Measurements from ENCODE around the gene LRRC32. TPM values are rescaled to one million over a fixed set of nuclear protein-coding genes. Genes with fewer than 3 reads are reported as not detected.

LRRC32 gene, protein sequence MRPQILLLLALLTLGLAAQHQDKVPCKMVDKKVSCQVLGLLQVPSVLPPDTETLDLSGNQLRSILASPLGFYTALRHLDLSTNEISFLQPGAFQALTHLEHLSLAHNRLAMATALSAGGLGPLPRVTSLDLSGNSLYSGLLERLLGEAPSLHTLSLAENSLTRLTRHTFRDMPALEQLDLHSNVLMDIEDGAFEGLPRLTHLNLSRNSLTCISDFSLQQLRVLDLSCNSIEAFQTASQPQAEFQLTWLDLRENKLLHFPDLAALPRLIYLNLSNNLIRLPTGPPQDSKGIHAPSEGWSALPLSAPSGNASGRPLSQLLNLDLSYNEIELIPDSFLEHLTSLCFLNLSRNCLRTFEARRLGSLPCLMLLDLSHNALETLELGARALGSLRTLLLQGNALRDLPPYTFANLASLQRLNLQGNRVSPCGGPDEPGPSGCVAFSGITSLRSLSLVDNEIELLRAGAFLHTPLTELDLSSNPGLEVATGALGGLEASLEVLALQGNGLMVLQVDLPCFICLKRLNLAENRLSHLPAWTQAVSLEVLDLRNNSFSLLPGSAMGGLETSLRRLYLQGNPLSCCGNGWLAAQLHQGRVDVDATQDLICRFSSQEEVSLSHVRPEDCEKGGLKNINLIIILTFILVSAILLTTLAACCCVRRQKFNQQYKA
- 20.5 and 23.9 TPM in 2 replicates for total RNA-seq

GRCh38 chr11:76670485-76671236 is at the start of gene LRRC32:
LRRC32 (minus strand) TSS chr11:76670747; CDS start chr11:76665954, 4,793 bp downstream.

Other genes with a start within 250 kb of the LRRC32 start
- 9.7 and 14.9 TPM in 2 replicates for gene EMSY, start 225.7 kb downstream of the LRRC32 start, total RNA-seq
- 3.6 and 5.8 TPM in 2 replicates for gene TSKU, start 112.6 kb upstream of the LRRC32 start, total RNA-seq
- gene ACER3, start 190.2 kb upstream of the LRRC32 start, total RNA-seq, result 16.9 and 26.1 TPM in 2 replicates

All from epithelial cell of umbilical artery (primary cell).